ENCODE measurements around the gene CCR3. TPM values are rescaled to one million over a fixed set of nuclear protein-coding genes. Genes with fewer than 3 reads are reported as not detected.

CCR3 gene
- polyA plus RNA-seq, 1 donor (not counting 4 experiments of a cell fraction or from before 2014, with no cell fraction given), result 0.16 TPM

- Histone ChIP-seq H3K27me3 (ENCODE audit: control insufficient read depth, extremely low read depth, insufficient read depth, low read length) (no peaks in the 10 kb centered on the region), H3K4me1 (ENCODE audit: control insufficient read depth, extremely low read depth, insufficient read depth, low read length) (peaks cover 8% of the 10 kb centered on the region), H3K9me3 (ENCODE audit: control insufficient read depth, low read depth, low read length) (peaks cover 3% of the 10 kb centered on the region), H3K79me2 (ENCODE audit: control insufficient read depth, insufficient read depth, low read length) (no peaks in the 10 kb centered on the region), H3K27ac (ENCODE audit: control insufficient read depth, insufficient read depth, low read length) (no peak overlapping the region), H3K9me1 (ENCODE audit: control insufficient read depth, extremely low read depth, insufficient read depth, low read length) (no peaks in the 10 kb centered on the region), H2AFZ (ENCODE audit: control insufficient read depth, low read length) (no peak overlapping the region), H3K36me3 (ENCODE audit: control insufficient read depth in 2 of 2, extremely low read depth in 1 of 2, insufficient read depth in 2 of 2, low read length in 2 of 2) (no peaks in the 10 kb centered on the region), H3K9ac (ENCODE audit: control insufficient read depth, extremely low read depth, insufficient read depth, low read length) (no peak overlapping the region), H3K4me3 (ENCODE audit: control insufficient read depth in 2 of 3, extremely low read depth in 1 of 3, insufficient read depth in 2 of 3, low read depth in 1 of 3, low read length in 3 of 3) (no peak overlapping the region), H4K20me1 (ENCODE audit: control insufficient read depth, extremely low read depth, insufficient read depth, low read length) (no peaks in the 10 kb centered on the region), H3K4me2 (ENCODE audit: control insufficient read depth, extremely low read depth, insufficient read depth, low read depth, low read length) (no peak overlapping the region)
- TF ChIP-seq EZH2 (IDR thresholded peaks at IDR 0.05; ENCODE audit: low read length) (no peak), CTCF (optimal IDR thresholded peaks at IDR 0.05 in 1 of 3, IDR thresholded peaks at IDR 0.05 in 1 of 3, conservative IDR thresholded peaks at IDR 0.05 in 1 of 3; ENCODE audit: extremely low read depth in 1 of 3, insufficient read depth in 2 of 3, low read length in 3 of 3) (no peak)
- FAIRE-seq (peak; percentile 17), DNase-seq (ENCODE audit: low read depth, low spot score) (no peak)
- dilution Hi-C loops (cut with MboI; ENCODE audit: extremely low pct_ligation_motif_present, low sequenced_read_pairs), result no loop called here
Observed at GRCh38 chr3:46281551-46281950, 39.3 kb downstream of the CCR3 start.

GRCh38 chr3:46282041-46282440 lies 39.8 kb downstream of the CCR3 start:
- H3K4me2 ChIP-seq (ENCODE audit: control insufficient read depth, extremely low read depth, insufficient read depth, low read depth, low read length), result no peak overlapping the region
- peaks cover 8% of the 10 kb centered on the region for H3K4me1 ChIP-seq (ENCODE audit: control insufficient read depth, extremely low read depth, insufficient read depth, low read length)
- no peaks in the 10 kb centered on the region for H3K27me3 ChIP-seq (ENCODE audit: control insufficient read depth, extremely low read depth, insufficient read depth, low read length)
- no peaks in the 10 kb centered on the region for H3K79me2 ChIP-seq (ENCODE audit: control insufficient read depth, insufficient read depth, low read length)
- H3K9ac ChIP-seq (ENCODE audit: control insufficient read depth, extremely low read depth, insufficient read depth, low read length), result no peak overlapping the region
- peaks cover 3% of the 10 kb centered on the region for H3K9me3 ChIP-seq (ENCODE audit: control insufficient read depth, low read depth, low read length)
- dilution Hi-C loops (cut with MboI; ENCODE audit: extremely low pct_ligation_motif_present, low sequenced_read_pairs), result no loop called here
- H4K20me1 ChIP-seq (ENCODE audit: control insufficient read depth, extremely low read depth, insufficient read depth, low read length), result no peaks in the 10 kb centered on the region
- no peak for TF ChIP-seq CTCF (optimal IDR thresholded peaks at IDR 0.05 in 1 of 3, IDR thresholded peaks at IDR 0.05 in 1 of 3, conservative IDR thresholded peaks at IDR 0.05 in 1 of 3; ENCODE audit: extremely low read depth in 1 of 3, insufficient read depth in 2 of 3, low read length in 3 of 3)
- TF ChIP-seq EZH2 (IDR thresholded peaks at IDR 0.05; ENCODE audit: low read length), result no peak
- H2AFZ ChIP-seq (ENCODE audit: control insufficient read depth, low read length), result no peak overlapping the region
- FAIRE-seq (no peak), DNase-seq (ENCODE audit: low read depth, low spot score) (no peak)
- H3K9me1 ChIP-seq (ENCODE audit: control insufficient read depth, extremely low read depth, insufficient read depth, low read length), result no peaks in the 10 kb centered on the region
- no peaks in the 10 kb centered on the region for H3K36me3 ChIP-seq (ENCODE audit: control insufficient read depth in 2 of 2, extremely low read depth in 1 of 2, insufficient read depth in 2 of 2, low read length in 2 of 2)
- no peak overlapping the region for H3K4me3 ChIP-seq (ENCODE audit: control insufficient read depth in 2 of 3, extremely low read depth in 1 of 3, insufficient read depth in 2 of 3, low read depth in 1 of 3, low read length in 3 of 3)
- no peak overlapping the region for H3K27ac ChIP-seq (ENCODE audit: control insufficient read depth, insufficient read depth, low read length)
